PC-9 (cell line): ENCODE results near the gene FAHD1.

Source experiments
- EZH2 ChIP-seq: fragments of 200-600 bp; sonication (generic); IDR thresholded peaks from 2 replicates; pipeline ENCODE4 v1.8.0; 2017; ENCODE audit warnings: antibody characterized with exemption, low read depth
- TF ChIP-seq, protein P1 (sequence below): fragments of 200-600 bp; sonication (generic); conservative IDR thresholded peaks from 2 replicates; pipeline ENCODE4 v1.6.1; 2017; ENCODE audit warnings: mixed run types, antibody characterized with exemption, mild to moderate bottlenecking, moderate library complexity

DNA sequence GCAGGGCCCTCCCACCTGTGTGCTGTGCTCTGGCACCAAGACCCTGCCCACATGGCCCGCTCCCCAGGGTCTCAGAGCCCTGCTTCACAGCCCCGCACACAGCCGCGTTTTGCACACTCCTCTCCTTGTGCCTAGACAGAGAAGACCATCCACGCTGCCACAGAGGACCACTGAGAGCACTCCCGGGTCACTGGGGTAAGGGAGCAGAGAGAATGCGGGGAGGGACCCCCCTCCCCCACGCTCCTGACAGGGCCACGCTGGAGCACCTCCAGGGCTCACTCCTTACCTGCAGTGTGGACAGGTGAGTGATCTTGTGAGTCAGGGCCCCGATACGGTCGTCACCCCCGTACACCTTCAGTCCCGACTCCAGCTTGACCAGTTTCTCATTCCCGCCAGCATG, 7.4 kb upstream of the FAHD1 start:
- TF ChIP-seq, protein P1, sequence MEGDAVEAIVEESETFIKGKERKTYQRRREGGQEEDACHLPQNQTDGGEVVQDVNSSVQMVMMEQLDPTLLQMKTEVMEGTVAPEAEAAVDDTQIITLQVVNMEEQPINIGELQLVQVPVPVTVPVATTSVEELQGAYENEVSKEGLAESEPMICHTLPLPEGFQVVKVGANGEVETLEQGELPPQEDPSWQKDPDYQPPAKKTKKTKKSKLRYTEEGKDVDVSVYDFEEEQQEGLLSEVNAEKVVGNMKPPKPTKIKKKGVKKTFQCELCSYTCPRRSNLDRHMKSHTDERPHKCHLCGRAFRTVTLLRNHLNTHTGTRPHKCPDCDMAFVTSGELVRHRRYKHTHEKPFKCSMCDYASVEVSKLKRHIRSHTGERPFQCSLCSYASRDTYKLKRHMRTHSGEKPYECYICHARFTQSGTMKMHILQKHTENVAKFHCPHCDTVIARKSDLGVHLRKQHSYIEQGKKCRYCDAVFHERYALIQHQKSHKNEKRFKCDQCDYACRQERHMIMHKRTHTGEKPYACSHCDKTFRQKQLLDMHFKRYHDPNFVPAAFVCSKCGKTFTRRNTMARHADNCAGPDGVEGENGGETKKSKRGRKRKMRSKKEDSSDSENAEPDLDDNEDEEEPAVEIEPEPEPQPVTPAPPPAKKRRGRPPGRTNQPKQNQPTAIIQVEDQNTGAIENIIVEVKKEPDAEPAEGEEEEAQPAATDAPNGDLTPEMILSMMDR = no peak
- no peak for TF ChIP-seq EZH2
